Peyer's patch (tissue), 4 donors: ENCODE data around the gene ICA1L. TPM values are rescaled to one million over a fixed set of nuclear protein-coding genes. Genes with fewer than 3 reads are reported as not detected.
A peak's percentile ranks its signal among the peaks of the same experiment; 100 is the strongest.

ENCODE experiments used
- DNase-seq, 3 donors: peaks; one replicate each; pipeline ENCODE4 v3.0.0-alpha.2; 2017 to 2019
- H3K27ac ChIP-seq, 4 donors: fragments of 200-600 bp; sonication (generic); one replicate each; pipeline ENCODE4 v1.5.1; 2016 to 2019
- H3K27me3 ChIP-seq, 2 donors: fragments of 200-600 bp; sonication (generic); one replicate each; pipeline ENCODE4 v1.5.1; 2019
- H3K36me3 ChIP-seq, 3 donors: fragments of 200-600 bp; sonication (generic); one replicate each; pipeline ENCODE4 v1.5.1; 2016 to 2019
- H3K4me1 ChIP-seq, 4 donors: fragments of 200-600 bp; sonication (generic); one replicate each; pipeline ENCODE4 v1.5.1; 2016 to 2019
- H3K4me3 ChIP-seq, 4 donors: fragments of 200-600 bp; sonication (generic); 1 replicate in 3 of 4; 2 replicates in 1 of 4; pipeline ENCODE4 v1.5.1; 2016 to 2019; ENCODE audit warnings: mild to moderate bottlenecking in 1 of 4
- H3K9me3 ChIP-seq, 4 donors: fragments of 200-600 bp; sonication (generic); one replicate each; pipeline ENCODE4 v1.5.1; 2016 to 2019; ENCODE audit warnings: mild to moderate bottlenecking in 1 of 4
- POLR2A ChIP-seq, 2 donors: fragments of 450-650 bp; IDR thresholded peaks; one replicate each; pipeline ENCODE4 v1.5.1; 2017; ENCODE audit warnings: antibody characterized with exemption in 2 of 2, mild to moderate bottlenecking in 2 of 2, moderate library complexity in 2 of 2
- total RNA-seq, 4 donors: library from RNA; depleted of rRNA; stranded (reverse); fragments of >200 nt; gene quantifications; one replicate each; pipeline ENCODE4 v1.1.0, GENCODE V29; 2016
- TF ChIP-seq, protein P1 (sequence below), 6 experiments: fragments of 450-650 bp in 4 of 6; fragments of 200-600 bp in 2 of 6; sonication (generic) in 1 of 6; IDR thresholded peaks; one replicate each; pipeline ENCODE4 v1.5.1; 2017 to 2019; ENCODE audit warnings: antibody characterized with exemption in 6 of 6, mild to moderate bottlenecking in 3 of 6, moderate library complexity in 1 of 6

ICA1L gene
- total RNA-seq, 4 donors from 2014 or later = 2.5 to 6.3 (median 4.9) TPM

DNA sequence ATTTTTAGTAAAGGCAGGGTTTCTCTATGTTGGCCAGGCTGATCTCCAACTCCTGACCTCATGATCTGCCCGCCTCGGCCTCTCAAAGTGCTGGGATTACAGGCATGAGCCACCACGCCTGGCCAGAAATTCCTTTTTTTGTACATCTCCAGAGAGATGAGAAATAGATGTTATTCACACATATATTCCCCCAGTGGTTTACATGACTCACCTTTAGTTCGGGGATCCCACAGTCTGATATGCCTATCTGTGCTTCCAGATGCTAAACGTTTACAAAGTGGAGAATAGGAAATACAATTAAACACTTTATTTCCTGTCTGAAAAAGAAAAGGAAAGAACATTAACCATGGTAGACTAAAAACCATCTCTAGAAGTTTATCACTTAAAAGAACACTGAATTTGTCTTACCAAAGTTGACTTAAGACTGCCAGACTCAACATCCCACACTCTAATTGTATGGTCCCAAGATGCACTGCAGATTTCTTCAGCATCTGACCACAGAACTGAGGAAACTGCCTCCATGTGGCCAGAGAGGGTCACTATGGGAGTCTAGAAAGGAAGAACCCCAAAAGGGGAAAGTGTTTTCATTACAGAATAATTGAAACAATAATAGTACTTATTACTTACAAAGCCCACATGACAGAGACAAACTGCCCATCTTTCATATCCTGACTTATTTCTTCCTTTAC lies 12.6 kb upstream of the ICA1L start:
- Histone ChIP-seq H3K9me3 (no peaks in the 10 kb centered on the region), H3K36me3 (peaks cover 0 to 50% (median 0%) of the 10 kb centered on the region in 3 donors), H3K27ac (no peak overlapping the region), H3K4me1 (no peaks in the 10 kb centered on the region), H3K27me3 (no peaks in the 10 kb centered on the region), H3K4me3 (no peak overlapping the region)
- TF ChIP-seq, protein P1, sequence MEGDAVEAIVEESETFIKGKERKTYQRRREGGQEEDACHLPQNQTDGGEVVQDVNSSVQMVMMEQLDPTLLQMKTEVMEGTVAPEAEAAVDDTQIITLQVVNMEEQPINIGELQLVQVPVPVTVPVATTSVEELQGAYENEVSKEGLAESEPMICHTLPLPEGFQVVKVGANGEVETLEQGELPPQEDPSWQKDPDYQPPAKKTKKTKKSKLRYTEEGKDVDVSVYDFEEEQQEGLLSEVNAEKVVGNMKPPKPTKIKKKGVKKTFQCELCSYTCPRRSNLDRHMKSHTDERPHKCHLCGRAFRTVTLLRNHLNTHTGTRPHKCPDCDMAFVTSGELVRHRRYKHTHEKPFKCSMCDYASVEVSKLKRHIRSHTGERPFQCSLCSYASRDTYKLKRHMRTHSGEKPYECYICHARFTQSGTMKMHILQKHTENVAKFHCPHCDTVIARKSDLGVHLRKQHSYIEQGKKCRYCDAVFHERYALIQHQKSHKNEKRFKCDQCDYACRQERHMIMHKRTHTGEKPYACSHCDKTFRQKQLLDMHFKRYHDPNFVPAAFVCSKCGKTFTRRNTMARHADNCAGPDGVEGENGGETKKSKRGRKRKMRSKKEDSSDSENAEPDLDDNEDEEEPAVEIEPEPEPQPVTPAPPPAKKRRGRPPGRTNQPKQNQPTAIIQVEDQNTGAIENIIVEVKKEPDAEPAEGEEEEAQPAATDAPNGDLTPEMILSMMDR (IDR thresholded peaks at IDR 0.05) = no peak
- TF ChIP-seq POLR2A (IDR thresholded peaks at IDR 0.05) = no peak
- DNase-seq = no peak

DNA sequence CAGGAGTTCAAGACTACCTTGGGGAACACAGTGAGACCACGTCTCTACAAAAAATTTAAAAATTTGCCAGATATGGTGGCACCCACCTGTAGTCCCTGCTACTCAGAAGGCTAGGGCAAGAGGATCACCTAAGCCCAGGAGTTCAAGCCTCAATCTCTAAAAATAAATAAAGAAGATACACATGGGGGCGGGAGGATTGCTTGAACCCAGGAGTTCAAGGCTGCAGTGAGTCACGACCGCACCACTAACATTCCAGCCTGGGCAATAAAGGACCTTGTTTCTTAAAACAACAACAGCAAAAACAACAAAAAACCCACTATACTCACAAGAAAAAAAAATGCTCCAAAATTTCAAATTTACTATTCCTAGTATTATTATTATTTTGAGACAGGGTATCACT lies 10.0 kb upstream of the ICA1L start:
- TF ChIP-seq, protein P1 (IDR thresholded peaks at IDR 0.05) = no peak
- TF ChIP-seq POLR2A (IDR thresholded peaks at IDR 0.05) = no peak
- peaks cover 0 to 46% (median 0%) of the 10 kb centered on the region in 3 donors for H3K36me3 ChIP-seq
- DNase-seq = no peak
- H3K9me3 ChIP-seq = no peaks in the 10 kb centered on the region
- no peak overlapping the region for H3K4me3 ChIP-seq
- no peaks in the 10 kb centered on the region for H3K4me1 ChIP-seq
- no peak overlapping the region for H3K27ac ChIP-seq
- H3K27me3 ChIP-seq = no peaks in the 10 kb centered on the region

DNA sequence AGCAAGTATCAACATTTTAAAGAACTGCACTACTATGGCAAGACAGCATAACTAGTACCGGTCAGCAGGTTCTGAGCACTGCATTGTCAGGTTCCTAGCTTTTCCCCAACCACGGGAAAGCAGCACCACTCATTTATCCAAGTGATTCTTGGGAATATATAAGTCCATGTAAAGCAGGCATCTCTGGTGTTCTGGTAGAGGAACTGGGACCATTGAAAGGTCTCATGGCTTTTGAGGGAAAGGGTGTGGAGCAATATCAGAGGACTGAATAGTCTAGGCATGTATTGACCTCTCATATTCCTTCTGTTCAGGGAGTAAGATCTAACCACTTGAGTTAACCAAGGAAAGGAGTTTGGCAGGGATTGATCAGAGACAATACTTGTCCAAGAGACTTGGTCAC lies 6.1 kb upstream of the ICA1L start:
- Histone ChIP-seq H3K9me3 (no peaks in the 10 kb centered on the region), H3K27ac (no peak overlapping the region)
- TF ChIP-seq, protein P1 (IDR thresholded peaks at IDR 0.05) = no peak
- no peak for TF ChIP-seq POLR2A (IDR thresholded peaks at IDR 0.05)

DNA sequence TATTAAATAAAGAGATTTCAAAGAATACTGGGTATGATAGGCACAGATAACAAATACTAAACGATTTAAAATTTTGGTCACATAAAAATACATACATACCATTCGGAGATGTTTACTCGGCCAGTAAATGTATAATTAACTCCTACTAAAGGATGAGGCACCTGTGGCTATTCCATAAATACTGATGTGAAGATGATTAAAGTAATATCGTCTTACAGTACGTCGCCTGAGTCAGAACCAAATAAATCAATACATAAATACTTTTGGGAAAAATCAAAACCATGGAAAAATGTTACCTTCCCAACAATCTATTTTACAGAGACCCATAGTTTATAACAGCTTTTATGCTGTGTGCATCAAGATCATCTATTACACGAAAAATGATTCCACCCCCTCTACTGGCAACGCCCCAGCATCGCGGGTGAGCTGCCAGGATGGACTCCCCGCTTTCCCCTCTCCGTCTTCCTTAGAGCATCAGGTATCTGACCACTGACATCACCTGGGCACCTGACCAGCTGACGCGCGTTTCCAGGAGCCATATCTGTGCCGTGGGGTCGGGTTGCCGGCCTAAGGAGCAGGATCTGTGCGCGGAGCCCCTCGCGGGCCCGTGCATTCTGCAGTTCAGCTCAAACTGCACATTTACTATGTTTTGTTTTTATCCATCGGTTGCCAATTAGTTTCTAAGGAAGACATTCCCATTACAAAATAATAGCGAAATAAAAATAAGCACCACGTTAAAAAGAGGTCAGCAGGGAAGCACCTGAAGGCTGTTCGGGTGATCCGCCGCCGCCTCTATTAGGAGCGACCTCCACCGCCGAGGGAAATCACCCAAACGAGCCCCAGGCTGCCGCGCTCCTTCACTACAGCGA lies 901 bp downstream of the ICA1L start:
- peak overlapping the region; percentile 77 to 96 (median 84) for H3K4me3 ChIP-seq
- peak overlapping the region in 3 of 4 donors; percentile 47 to 78 (median 59) for H3K27ac ChIP-seq
- peak in 1 of 2 donors; percentile 3 for TF ChIP-seq POLR2A (IDR thresholded peaks at IDR 0.05)
- TF ChIP-seq, protein P1 (IDR thresholded peaks at IDR 0.05) = peak; percentile 31 to 50 (median 41)
- H3K27me3 ChIP-seq = no peaks in the 10 kb centered on the region
- no peaks in the 10 kb centered on the region for H3K36me3 ChIP-seq
- H3K4me1 ChIP-seq = peaks cover 0 to 5% (median 0%) of the 10 kb centered on the region in 4 donors
- no peaks in the 10 kb centered on the region for H3K9me3 ChIP-seq
- DNase-seq = peak; percentile 59 to 83 (median 68)

More for the DNA sequence above, 6.1 kb upstream of the ICA1L start:
- peaks cover 0 to 22% (median 0%) of the 10 kb centered on the region in 3 donors for H3K36me3 ChIP-seq
- H3K4me1 ChIP-seq = no peaks in the 10 kb centered on the region
- no peak overlapping the region for H3K4me3 ChIP-seq
- DNase-seq = no peak
- H3K27me3 ChIP-seq = no peaks in the 10 kb centered on the region

DNA sequence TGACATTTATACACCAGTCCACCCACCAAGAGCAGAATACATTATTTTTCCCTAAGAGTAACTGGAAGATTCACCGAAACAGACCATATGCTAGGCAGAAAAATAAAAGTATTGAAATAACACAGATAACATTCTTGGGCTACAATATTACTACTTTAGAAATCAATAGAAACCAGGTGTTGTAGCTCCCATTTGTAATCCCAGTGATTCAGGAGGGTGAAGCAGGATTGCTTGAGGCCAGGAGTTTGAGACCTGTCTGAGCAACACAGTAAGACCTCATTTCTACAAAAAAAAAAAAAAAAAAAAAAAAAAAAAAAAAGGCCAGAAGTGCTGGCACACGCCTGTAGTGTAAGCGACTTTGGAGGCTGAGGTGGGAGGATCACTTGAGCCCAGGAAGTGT lies 9.6 kb downstream of the ICA1L start:
- TF ChIP-seq, protein P1 (IDR thresholded peaks at IDR 0.05) = no peak
- no peak for TF ChIP-seq POLR2A (IDR thresholded peaks at IDR 0.05)
- Histone ChIP-seq H3K4me1 (no peaks in the 10 kb centered on the region), H3K27ac (no peak overlapping the region), H3K36me3 (no peaks in the 10 kb centered on the region), H3K27me3 (no peaks in the 10 kb centered on the region), H3K4me3 (no peak overlapping the region), H3K9me3 (no peaks in the 10 kb centered on the region)
- DNase-seq = no peak
